Sigmoid colon (tissue), 7 donors: ENCODE results near the gene CAMK1D. TPM values are rescaled to one million over a fixed set of nuclear protein-coding genes. Genes with fewer than 3 reads are reported as not detected.

Experiments used
- DNase-seq: peaks from one replicate; pipeline ENCODE4 v3.0.0-alpha.2; 2019
- H3K27ac ChIP-seq, 4 donors: fragments of 200-600 bp; sonication (generic); one replicate each; pipeline ENCODE4 v1.5.1; 2016 to 2019; ENCODE audit warnings: mild to moderate bottlenecking in 1 of 4
- H3K27me3 ChIP-seq, 3 donors: fragments of 200-600 bp; sonication (generic); one replicate each; pipeline ENCODE4 v1.5.1; 2019; ENCODE audit warnings: mild to moderate bottlenecking in 1 of 3
- H3K36me3 ChIP-seq, 4 donors: fragments of 200-600 bp; sonication (generic); one replicate each; pipeline ENCODE4 v1.5.1; 2016 to 2019
- H3K4me1 ChIP-seq, 4 donors: fragments of 200-600 bp; sonication (generic); one replicate each; pipeline ENCODE4 v1.5.1; 2017 to 2019
- H3K4me3 ChIP-seq, 4 donors: fragments of 200-600 bp; sonication (generic); one replicate each; pipeline ENCODE4 v1.5.1; 2017 to 2019; ENCODE audit warnings: mild to moderate bottlenecking in 2 of 4, moderate library complexity in 1 of 4
- H3K9me3 ChIP-seq, 4 donors: fragments of 200-600 bp in 3 of 4; sonication (generic) in 3 of 4; one replicate each; pipeline versions ENCODE4 v1.5.1 to v1.6.1; 2013 to 2019
- CTCF ChIP-seq, 4 experiments: fragments of 450-650 bp in 3 of 4; fragments of 200-600 bp in 1 of 4; IDR thresholded peaks; one replicate each; pipeline ENCODE4 v1.5.1; 2016 to 2019; ENCODE audit warnings: antibody characterized with exemption in 4 of 4, mild to moderate bottlenecking in 3 of 4, moderate library complexity in 2 of 4
- EP300 ChIP-seq, 4 donors: sonication (generic); formaldehyde crosslinking; IDR thresholded peaks; one replicate each; pipeline ENCODE4 v1.6.1; 2017; ENCODE audit warnings: antibody characterized with exemption in 4 of 4
- POLR2A ChIP-seq, 2 donors: fragments of 450-650 bp; IDR thresholded peaks; one replicate each; pipeline ENCODE4 v1.6.1; 2016; ENCODE audit warnings: antibody characterized with exemption in 2 of 2, mild to moderate bottlenecking in 2 of 2, moderate library complexity in 2 of 2
- POLR2AphosphoS5 ChIP-seq, 4 donors: sonication (generic); formaldehyde crosslinking; IDR thresholded peaks; one replicate each; pipeline ENCODE4 v1.6.1; 2017; ENCODE audit warnings: antibody characterized with exemption in 4 of 4
- WGBS, 2 donors: extraction: QIAGEN DNeasy Blood & Tissue Kit; methylation state at CpG; one replicate each; pipeline ENCODE4 v1.1.7; 2013; 5-methylcytosine and 5-hydroxymethylcytosine counted together
- intact Hi-C: fragments of 100-400 bp; cut with DNase I; formaldehyde crosslinking; loops from one replicate; pipeline ENCODE4 v1.15.1; 2023
- polyA plus RNA-seq, 3 donors: library from polyadenylated mRNA; stranded (reverse); fragments of 200-250 nt; gene quantifications; one replicate each; pipeline ENCODE4 v1.2.3, GENCODE V29; 2013
- total RNA-seq, 4 donors: library from RNA; depleted of rRNA; stranded (reverse); fragments of >200 nt; gene quantifications; one replicate each; pipeline ENCODE4 v1.1.0, GENCODE V29; 2016
- donor health status: healthy with polysubstance abuse.
- donor health status: Bipolar disorder and iron deficiency.
- donor health status: healthy.

CAMK1D gene
- total and polyA plus RNA-seq, 7 donors: 7.2 to 11.5 (median 8.6) TPM

GRCh38 chr10:12504176-12504575, 154.8 kb downstream of the CAMK1D start:
- no peak overlapping the region for H3K4me3 ChIP-seq
- DNase-seq: no peak
- no peaks in the 10 kb centered on the region for H3K9me3 ChIP-seq
- peaks cover 0 to 23% (median 19%) of the 10 kb centered on the region in 4 donors for H3K4me1 ChIP-seq
- H3K36me3 ChIP-seq: no peaks in the 10 kb centered on the region
- no peak for TF ChIP-seq CTCF (IDR thresholded peaks at IDR 0.05)
- TF ChIP-seq POLR2AphosphoS5 (IDR thresholded peaks at IDR 0.05): no peak
- no peaks in the 10 kb centered on the region for H3K27me3 ChIP-seq
- 92 to 96% methylated on average over 11 of the region's 11 CpGs for WGBS, 2 donors
- no peak overlapping the region for H3K27ac ChIP-seq
- intact Hi-C loops: no loop called here

GRCh38 chr10:12504628-12505027, 155.3 kb downstream of the CAMK1D start:
- no peaks in the 10 kb centered on the region for H3K27me3 ChIP-seq
- H3K9me3 ChIP-seq: no peaks in the 10 kb centered on the region
- no peak overlapping the region for H3K27ac ChIP-seq
- no peak for DNase-seq
- H3K36me3 ChIP-seq: no peaks in the 10 kb centered on the region
- 95 to 96% methylated on average over 10 of the region's 10 CpGs for WGBS, 2 donors
- H3K4me1 ChIP-seq: peaks cover 0 to 19% (median 15%) of the 10 kb centered on the region in 4 donors
- no peak overlapping the region for H3K4me3 ChIP-seq
- TF ChIP-seq POLR2A (IDR thresholded peaks at IDR 0.05) (no peak), EP300 (IDR thresholded peaks at IDR 0.05) (no peak), CTCF (IDR thresholded peaks at IDR 0.05) (no peak), POLR2AphosphoS5 (IDR thresholded peaks at IDR 0.05) (no peak)
- intact Hi-C loops: no loop called here

GRCh38 chr10:12505683-12506082, 156.3 kb downstream of the CAMK1D start:
- no peak for DNase-seq
- no peaks in the 10 kb centered on the region for H3K27me3 ChIP-seq
- no peak overlapping the region for H3K27ac ChIP-seq
- H3K4me1 ChIP-seq: peaks cover 0 to 8% (median 4%) of the 10 kb centered on the region in 4 donors
- intact Hi-C loops: no loop called here
- TF ChIP-seq POLR2A (IDR thresholded peaks at IDR 0.05) (no peak), EP300 (IDR thresholded peaks at IDR 0.05) (no peak), CTCF (IDR thresholded peaks at IDR 0.05) (no peak), POLR2AphosphoS5 (IDR thresholded peaks at IDR 0.05) (no peak)
- WGBS, 2 donors: 96 to 97% methylated on average over 6 of the region's 6 CpGs
- H3K36me3 ChIP-seq: no peaks in the 10 kb centered on the region
- no peaks in the 10 kb centered on the region for H3K9me3 ChIP-seq
- no peak overlapping the region for H3K4me3 ChIP-seq

GRCh38 chr10:12507165-12507850, 158.0 kb downstream of the CAMK1D start:
- Histone ChIP-seq H3K27me3 (no peaks in the 10 kb centered on the region), H3K36me3 (no peaks in the 10 kb centered on the region), H3K4me1 (no peaks in the 10 kb centered on the region), H3K4me3 (no peak overlapping the region), H3K27ac (no peak overlapping the region), H3K9me3 (no peaks in the 10 kb centered on the region)
- intact Hi-C loops: no loop called here
- 66 to 89% methylated on average over 10 of the region's 10 CpGs for WGBS, 2 donors
- TF ChIP-seq POLR2A (IDR thresholded peaks at IDR 0.05): no peak
- no peak for DNase-seq

GRCh38 chr10:12508165-12508564, 158.8 kb downstream of the CAMK1D start:
- DNase-seq: no peak
- Histone ChIP-seq H3K4me3 (no peak overlapping the region), H3K4me1 (no peaks in the 10 kb centered on the region), H3K27ac (no peak overlapping the region), H3K9me3 (no peaks in the 10 kb centered on the region), H3K36me3 (no peaks in the 10 kb centered on the region), H3K27me3 (no peaks in the 10 kb centered on the region)
- TF ChIP-seq POLR2AphosphoS5 (IDR thresholded peaks at IDR 0.05) (no peak), CTCF (IDR thresholded peaks at IDR 0.05) (no peak)
- 90 to 95% methylated on average over 5 of the region's 5 CpGs for WGBS, 2 donors
- intact Hi-C loops: no loop called here
